A549 (cell line): ENCODE results near the gene CUL9. TPM values are rescaled to one million over a fixed set of nuclear protein-coding genes. Genes with fewer than 3 reads are reported as not detected.

ENCODE experiments used
- ATAC-seq, 2 experiments: fragments of 200-7000 bp in 1 of 2; fragments of >200 bp in 1 of 2; cut with Nextera tagmentation in 1 of 2; cut with Tn5 transposase in 1 of 2; 3 replicates each; pipeline versions ENCODE4 v1.8.0 to v1.9.1; 2018 to 2020; ENCODE audit warnings: mild to moderate bottlenecking in 1 of 2, moderate library complexity in 1 of 2
- CTCF ChIA-PET: fragments of 300-600 bp; sonication (Branson Sonifier 250); formaldehyde crosslinking; extraction: SDS; loops from one replicate; lab custom pipeline; 2021; ENCODE audit warnings: antibody characterized with exemption, inconsistent platforms; lab: Yijun Ruan, JAX
- POLR2A ChIA-PET: fragments of 350-600 bp; formaldehyde crosslinking; extraction: SDS; loops from one replicate; lab custom pipeline; 2021; ENCODE audit warnings: antibody characterized with exemption, inconsistent platforms; lab: Yijun Ruan, JAX
- DNase-seq, 2 experiments: peaks; one replicate each; pipeline versions ENCODE4 v3.0.0 to v3.0.0-alpha.2; 2011 to 2016; ENCODE audit warnings: low read depth in 1 of 2, low spot score in 1 of 2
- FAIRE-seq: peaks from 2 replicates; lab custom pipeline; 2011; peaks lifted over from hg19 to GRCh38; lab: Jason Lieb, UNC
- H3K27ac ChIP-seq, 2 experiments: fragments of >200 bp; sonication (Bioruptor Twin); formaldehyde crosslinking; 3 replicates each; pipeline ENCODE4 v1.5.1; 2016 to 2017
- H3K4me1 ChIP-seq: fragments of >200 bp; sonication (Bioruptor Twin); formaldehyde crosslinking; 3 replicates; pipeline ENCODE4 v1.6.1; 2016
- H3K4me2 ChIP-seq: fragments of >200 bp; sonication (Bioruptor Twin); formaldehyde crosslinking; 3 replicates; pipeline ENCODE4 v1.6.1; 2016
- H3K4me3 ChIP-seq: fragments of >200 bp; sonication (Bioruptor Twin); formaldehyde crosslinking; 3 replicates; pipeline ENCODE4 v1.5.1; 2016
- H3K9me3 ChIP-seq: fragments of >200 bp; sonication (Bioruptor Twin); formaldehyde crosslinking; 3 replicates; pipeline ENCODE4 v1.6.1; 2016
- BHLHE40 ChIP-seq: IDR thresholded peaks from 2 replicates; pipeline ENCODE4 v1.6.1; 2012; ENCODE audit warnings: low read depth, low read length, inconsistent platforms
- CEBPB ChIP-seq, 2 experiments: fragments of >200 bp in 1 of 2; sonication (Bioruptor Twin) in 1 of 2; formaldehyde crosslinking in 1 of 2; IDR thresholded peaks; 2 replicates each; pipeline ENCODE4 v1.6.1; 2012 to 2016
- CHD4 ChIP-seq: fragments of 200-600 bp; sonication (generic); IDR thresholded peaks from 2 replicates; pipeline ENCODE4 v1.6.1; 2016; ENCODE audit warnings: antibody characterized with exemption, mild to moderate bottlenecking, borderline replicate concordance
- ELK1 ChIP-seq: fragments of 150-350 bp; IDR thresholded peaks from 2 replicates; pipeline ENCODE4 v1.6.1; 2014; ENCODE audit warnings: low read depth, mild to moderate bottlenecking, low read length
- FOXS1 ChIP-seq: fragments of 250-450 bp; sonication (Bioruptor Pico); IDR thresholded peaks from 2 replicates; pipeline ENCODE4 v1.5.0; 2020; ENCODE audit warnings: mild to moderate bottlenecking, moderate library complexity
- HDAC2 ChIP-seq: fragments of 200-600 bp; sonication (generic); IDR thresholded peaks from 2 replicates; pipeline ENCODE4 v1.6.1; 2016
- HEYL ChIP-seq: fragments of 250-450 bp; sonication (Bioruptor Pico); IDR thresholded peaks from 2 replicates; pipeline ENCODE4 v1.8.0; 2021; ENCODE audit warnings: mild to moderate bottlenecking, moderate library complexity
- HOXB13 ChIP-seq: fragments of 250-450 bp; sonication (Bioruptor Pico); IDR thresholded peaks from 2 replicates; pipeline ENCODE4 v1.5.0; 2020; ENCODE audit warnings: low read depth, mild to moderate bottlenecking, moderate library complexity
- JUNB ChIP-seq: fragments of >200 bp; sonication (Bioruptor Twin); formaldehyde crosslinking; IDR thresholded peaks from 2 replicates; pipeline ENCODE4 v1.6.1; 2016
- MAFK ChIP-seq: fragments of 450-650 bp; IDR thresholded peaks from 2 replicates; pipeline ENCODE4 v1.6.1; 2014; ENCODE audit not compliant: partially characterized antibody
- MAZ ChIP-seq: fragments of 150-350 bp; IDR thresholded peaks from 2 replicates; pipeline ENCODE4 v1.6.1; 2014; ENCODE audit warnings: antibody characterized with exemption, low read depth, low read length, borderline replicate concordance
- NFE2L2 ChIP-seq: fragments of 150-350 bp; conservative IDR thresholded peaks from 2 replicates; pipeline ENCODE4 v1.6.1; 2014; ENCODE audit warnings: low read length
- NPAS2 ChIP-seq: fragments of 250-450 bp; sonication (Bioruptor Pico); IDR thresholded peaks from 2 replicates; pipeline ENCODE4 v1.8.0; 2022; ENCODE audit warnings: mild to moderate bottlenecking, moderate library complexity, borderline replicate concordance
- RFX5 ChIP-seq: fragments of 450-650 bp; IDR thresholded peaks from 2 replicates; pipeline ENCODE4 v1.7.1; 2014; ENCODE audit warnings: antibody characterized with exemption, mild to moderate bottlenecking, moderate library complexity
- SMC3 ChIP-seq: fragments of >200 bp; sonication (Bioruptor Twin); formaldehyde crosslinking; IDR thresholded peaks from 3 replicates; pipeline ENCODE4 v1.6.1; 2018; ENCODE audit warnings: inconsistent platforms
- WGBS: methylation state at CpG from one replicate; pipeline ENCODE4 v1.1.6; 2017; ENCODE audit errors: missing lambda C conversion rate; 5-methylcytosine and 5-hydroxymethylcytosine counted together
- polyA plus RNA-seq, 4 experiments: library from polyadenylated mRNA; depleted of rRNA in 3 of 4; stranded (reverse); fragments of >200 nt; fragmentation: RNase III in 1 of 4; extraction: RNeasy Plus Mini Kit Qiagen cat#74134 plus additional on column Dnase treatment in 1 of 4; gene quantifications; 2 replicates in 3 of 4; 3 replicates in 1 of 4; pipeline ENCODE4 v1.2.3, GENCODE V29; 2011 to 2017
- TF ChIP-seq, protein P1 (sequence below): fragments of >200 bp; sonication (Bioruptor Twin); formaldehyde crosslinking; IDR thresholded peaks from 2 replicates; pipeline ENCODE4 v1.6.1; 2016
- TF ChIP-seq, protein P2 (sequence below): fragments of 250-450 bp; sonication (Bioruptor Pico); IDR thresholded peaks from 2 replicates; pipeline ENCODE4 v1.5.0; 2020; ENCODE audit warnings: low read depth, mild to moderate bottlenecking, moderate library complexity

The CUL9 gene
- polyA plus RNA-seq, 2 of the 4 experiments (the other 2 are of a cell fraction), result 11.3 to 12.5 TPM

DNA sequence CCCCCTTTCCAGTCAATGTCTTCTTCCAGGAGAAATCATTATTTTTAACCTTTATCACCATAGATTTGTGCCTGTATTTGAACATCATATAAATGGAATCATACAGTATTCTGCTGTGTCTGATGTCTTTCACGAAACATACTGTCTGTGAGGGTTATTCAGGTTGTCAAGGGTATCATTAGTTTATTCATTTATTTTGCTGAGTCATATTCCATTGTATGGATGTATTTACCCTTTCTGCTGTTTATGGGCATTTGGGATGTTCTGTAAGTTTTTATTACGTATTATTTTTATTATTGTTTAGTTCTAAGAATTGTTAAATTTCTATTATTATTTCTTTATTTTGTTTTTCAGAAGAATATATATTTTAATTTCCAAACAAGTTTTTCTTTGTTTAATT is 25.3 kb downstream of the CUL9 start:
- peak overlapping the region; percentile 1 to 22; a peak in 2 of 6 replicates for H3K27ac ChIP-seq
- ChIA-PET CTCF (no interaction called here), POLR2A (no interaction called here)
- H3K4me2 ChIP-seq, result no peak overlapping the region
- FAIRE-seq, result no peak
- no peak for ATAC-seq
- no peaks in the 10 kb centered on the region for H3K9me3 ChIP-seq
- no peak for DNase-seq
- 85% methylated on average over 2 of the region's 2 CpGs for WGBS
- peaks cover 6% of the 10 kb centered on the region; the same call in 2 of the 3 replicates for H3K4me1 ChIP-seq
- H3K4me3 ChIP-seq, result no peak overlapping the region
- TF ChIP-seq MAZ (no peak), MAFK (peak; percentile 89), JUNB (no peak), NFE2L2 (peak; percentile 77), RFX5 (no peak)
- TF ChIP-seq, protein P1, sequence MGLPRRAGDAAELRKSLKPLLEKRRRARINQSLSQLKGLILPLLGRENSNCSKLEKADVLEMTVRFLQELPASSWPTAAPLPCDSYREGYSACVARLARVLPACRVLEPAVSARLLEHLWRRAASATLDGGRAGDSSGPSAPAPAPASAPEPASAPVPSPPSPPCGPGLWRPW, result no peak

DNA sequence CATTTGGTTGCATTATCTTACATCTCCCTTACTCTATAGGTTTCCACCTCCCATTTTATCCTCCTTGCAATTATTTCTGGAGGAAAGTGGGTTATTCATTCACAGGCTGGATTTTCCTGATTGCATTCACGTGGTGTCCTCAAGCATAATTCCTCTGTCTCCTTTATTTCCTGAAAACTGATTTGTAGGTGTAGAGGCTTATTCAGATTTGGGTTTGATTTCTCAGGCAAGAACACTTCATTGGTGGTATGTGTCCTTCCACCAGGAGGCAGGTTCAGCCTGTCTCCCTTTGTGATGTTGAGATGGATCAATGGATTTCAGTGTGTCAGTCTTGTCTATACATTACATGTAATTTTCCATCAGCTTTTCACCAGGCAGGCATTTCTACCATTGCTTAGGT is 30.0 kb downstream of the CUL9 start:
- ATAC-seq (no peak), FAIRE-seq (no peak), DNase-seq (no peak)
- Histone ChIP-seq H3K27ac (no peak overlapping the region), H3K4me1 (peaks cover 6% of the 10 kb centered on the region; the same call in 2 of the 3 replicates), H3K9me3 (no peaks in the 10 kb centered on the region), H3K4me3 (no peak overlapping the region), H3K4me2 (no peak overlapping the region)
- TF ChIP-seq NPAS2 (CRISPR knock-in tag) (no peak), BHLHE40 (no peak), HOXB13 (CRISPR knock-in tag) (no peak)
- ChIA-PET POLR2A (no interaction called here), CTCF (interaction anchor here (3.1 kb wide), 1 partner anchor 17 kb away, joined by 16 read pairs; the partner anchor contains the start of gene DNPH1)
- 74% methylated on average over 1 of the region's 1 CpG for WGBS

DNA sequence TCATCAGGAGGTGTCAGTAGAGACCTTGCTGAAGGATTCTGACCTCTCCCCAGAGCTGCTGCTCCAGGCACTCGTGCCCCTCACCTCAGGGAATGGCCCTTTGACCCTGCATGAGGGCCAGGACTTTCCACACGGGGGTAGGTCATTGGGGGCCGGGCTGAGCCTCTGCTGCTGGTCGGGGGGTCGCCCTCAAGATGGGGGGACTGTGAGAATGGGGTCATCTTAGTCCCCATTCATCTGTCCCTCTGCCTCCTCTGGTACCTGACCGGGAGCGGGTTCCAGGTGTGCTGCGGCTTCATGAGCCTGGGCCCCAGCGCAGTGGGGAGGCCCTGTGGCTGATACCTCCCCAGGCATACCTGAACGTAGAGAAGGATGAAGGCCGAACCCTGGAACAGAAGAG is 31.4 kb downstream of the CUL9 start:
- no peak for ATAC-seq
- POLR2A ChIA-PET, result no interaction called here
- no peaks in the 10 kb centered on the region for H3K4me1 ChIP-seq
- no peak for DNase-seq
- no peak for TF ChIP-seq HEYL (CRISPR knock-in tag)
- TF ChIP-seq ELK1, result no peak
- FAIRE-seq, result no peak
- CTCF ChIA-PET, result interaction anchor here (3.1 kb wide), 1 partner anchor 16 kb away, joined by 16 read pairs; the partner anchor contains the start of gene DNPH1
- H3K4me2 ChIP-seq, result no peak overlapping the region
- no peaks in the 10 kb centered on the region for H3K9me3 ChIP-seq
- H3K4me3 ChIP-seq, result no peak overlapping the region
- H3K27ac ChIP-seq, result no peak overlapping the region
- WGBS, result 87% methylated on average over 6 of the region's 11 CpGs

DNA sequence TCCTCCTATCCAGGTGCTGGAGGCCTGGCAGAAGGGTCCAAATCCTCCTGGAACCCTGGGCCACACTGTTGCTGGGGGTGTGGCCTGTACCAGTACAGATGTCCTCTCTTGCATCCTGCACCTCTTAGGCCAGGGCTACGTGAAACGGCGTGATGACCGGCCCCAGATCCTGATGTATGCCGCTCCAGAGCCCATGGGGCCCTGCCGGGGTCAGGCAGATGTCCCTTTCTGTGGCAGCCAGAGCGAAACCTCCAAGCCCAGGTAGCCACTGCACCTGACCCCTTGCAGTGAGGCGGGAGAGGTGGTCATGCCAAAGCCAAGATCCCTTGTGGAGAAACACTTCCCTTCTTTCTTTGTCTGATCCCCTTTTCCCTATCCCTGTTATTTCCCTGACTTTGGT is 33.1 kb downstream of the CUL9 start:
- no peak for FAIRE-seq
- CTCF ChIA-PET, result interaction anchor here (0.6 to 1.4 kb wide), 4 partner anchors 14 to 86 kb away, joined by 3 to 10 read pairs (median 4); partner anchors contain the start of gene DNPH1
- Histone ChIP-seq H3K4me1 (no peaks in the 10 kb centered on the region), H3K4me2 (no peak overlapping the region), H3K27ac (no peak overlapping the region), H3K9me3 (no peaks in the 10 kb centered on the region), H3K4me3 (no peak overlapping the region)
- no peak for ATAC-seq
- WGBS, result 100% methylated on average over 2 of the region's 8 CpGs
- POLR2A ChIA-PET, result no interaction called here
- DNase-seq, result no peak
- TF ChIP-seq HDAC2, result no peak
- TF ChIP-seq NPAS2 (CRISPR knock-in tag), result no peak
- no peak for TF ChIP-seq CEBPB (IDR thresholded peaks at IDR 0.05)
- TF ChIP-seq FOXS1 (CRISPR knock-in tag), result no peak
- no peak for TF ChIP-seq SMC3
- TF ChIP-seq MAZ, result no peak
- TF ChIP-seq, protein P2, sequence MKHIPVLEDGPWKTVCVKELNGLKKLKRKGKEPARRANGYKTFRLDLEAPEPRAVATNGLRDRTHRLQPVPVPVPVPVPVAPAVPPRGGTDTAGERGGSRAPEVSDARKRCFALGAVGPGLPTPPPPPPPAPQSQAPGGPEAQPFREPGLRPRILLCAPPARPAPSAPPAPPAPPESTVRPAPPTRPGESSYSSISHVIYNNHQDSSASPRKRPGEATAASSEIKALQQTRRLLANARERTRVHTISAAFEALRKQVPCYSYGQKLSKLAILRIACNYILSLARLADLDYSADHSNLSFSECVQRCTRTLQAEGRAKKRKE (CRISPR knock-in tag), result no peak
- no peak for TF ChIP-seq CHD4
